Cardiac muscle cell (in vitro differentiated cells and primary cell): ENCODE data around the gene SESN1. TPM values are rescaled to one million over a fixed set of nuclear protein-coding genes. Genes with fewer than 3 reads are reported as not detected.

Experiments used
- DNase-seq, 2 donors: peaks; one replicate each; pipeline versions ENCODE4 v3.0.0 to v3.0.0-alpha.2; 2010 to 2017; ENCODE audit warnings: low read depth in 1 of 2, low spot score in 1 of 2
- H3K27ac ChIP-seq: fragments of 200-600 bp; sonication (generic); 2 replicates; pipeline ENCODE4 v1.5.1; 2016
- H3K27me3 ChIP-seq: fragments of 200-600 bp; sonication (generic); 2 replicates; pipeline ENCODE4 v1.6.0; 2016; ENCODE audit warnings: control low read depth
- H3K36me3 ChIP-seq: fragments of 200-600 bp; sonication (generic); 2 replicates; pipeline ENCODE4 v1.5.1; 2016; ENCODE audit warnings: control low read depth
- H3K4me1 ChIP-seq: fragments of 200-600 bp; sonication (generic); 2 replicates; pipeline ENCODE4 v1.8.1; 2017; ENCODE audit warnings: low read depth, mild to moderate bottlenecking, mixed run types
- H3K4me3 ChIP-seq: fragments of 200-600 bp; sonication (generic); 2 replicates; pipeline ENCODE4 v1.5.1; 2016; ENCODE audit warnings: mild to moderate bottlenecking
- H3K9me3 ChIP-seq: fragments of 200-600 bp; sonication (generic); 2 replicates; pipeline ENCODE4 v1.5.1; 2017; ENCODE audit warnings: low read depth, mild to moderate bottlenecking, control low read depth
- CTCF ChIP-seq: IDR thresholded peaks from 2 replicates; pipeline ENCODE4 v1.5.1; 2012; ENCODE audit warnings: low read depth, mild to moderate bottlenecking, low read length
- polyA plus RNA-seq: library from polyadenylated mRNA; unstranded; fragments of >200 nt; fragmentation: Nextera tagmentation; extraction: Ambion mirVana; gene quantifications from 2 replicates; pipeline ENCODE4 v1.2.1, GENCODE V29; 2016
- total RNA-seq: library from RNA; depleted of rRNA; stranded (reverse); fragments of >200 nt; gene quantifications from 2 replicates; pipeline ENCODE4 v1.2.3, GENCODE V29; 2016

Gene SESN1
- total and polyA plus RNA-seq, 2 experiments from 2014 or later, result 16.4 to 21.5 TPM

GRCh38 chr6:109097661-109098060 is 3.0 kb upstream of the SESN1 start:
- TF ChIP-seq CTCF, result no peak
- no peak overlapping the region for H3K27ac ChIP-seq
- H3K9me3 ChIP-seq, result no peaks in the 10 kb centered on the region
- H3K4me3 ChIP-seq, result no peak overlapping the region
- no peak for DNase-seq
- H3K36me3 ChIP-seq, result peaks cover 3% of the 10 kb centered on the region
- no peaks in the 10 kb centered on the region for H3K27me3 ChIP-seq
- H3K4me1 ChIP-seq, result peaks cover 10% of the 10 kb centered on the region

- TF ChIP-seq CTCF, result no peak
- Histone ChIP-seq H3K27ac (no peak overlapping the region), H3K36me3 (peaks cover 3% of the 10 kb centered on the region)
These were observed 1.6 kb upstream of the SESN1 start for GRCh38 chr6:109096208-109096607.

GRCh38 chr6:109095835-109096084 is 1.1 kb upstream of the SESN1 start:
- no peak for DNase-seq
- H3K36me3 ChIP-seq, result peaks cover 3% of the 10 kb centered on the region
- peak overlapping the region; percentile 67 for H3K4me3 ChIP-seq
- no peak for TF ChIP-seq CTCF
- no peaks in the 10 kb centered on the region for H3K27me3 ChIP-seq
- peak overlapping the region; percentile 98 for H3K27ac ChIP-seq
- no peaks in the 10 kb centered on the region for H3K9me3 ChIP-seq
- peaks cover 12% of the 10 kb centered on the region for H3K4me1 ChIP-seq

More at GRCh38 chr6:109096208-109096607, 1.6 kb upstream of the SESN1 start:
- peaks cover 12% of the 10 kb centered on the region for H3K4me1 ChIP-seq
- H3K27me3 ChIP-seq, result no peaks in the 10 kb centered on the region
- no peaks in the 10 kb centered on the region for H3K9me3 ChIP-seq
- H3K4me3 ChIP-seq, result peak overlapping the region; percentile 67
- no peak for DNase-seq

- TF ChIP-seq CTCF, result no peak
- Histone ChIP-seq H3K9me3 (no peaks in the 10 kb centered on the region), H3K27me3 (no peaks in the 10 kb centered on the region), H3K4me3 (peak within 1 kb of the TSS; percentile 67), H3K36me3 (peaks cover 3% of the 10 kb centered on the region), H3K4me1 (peaks cover 12% of the 10 kb centered on the region), H3K27ac (peak within 1 kb of the TSS; percentile 98)
- DNase-seq, result peak; percentile 97 to 100
These were observed 589 bp upstream of the SESN1 start, which contains the start of gene CEP57L1 for GRCh38 chr6:109095036-109095834. TSS of gene CEP57L1 (plus strand) at chr6:109095507. CDS start at chr6:109145222, 49,715 bp downstream.

- no peaks in the 10 kb centered on the region for H3K27me3 ChIP-seq
- peak overlapping the region; percentile 98 for H3K27ac ChIP-seq
These were observed 772 bp downstream of the SESN1 start for GRCh38 chr6:109093732-109094415.

More at GRCh38 chr6:109093732-109094415, 772 bp downstream of the SESN1 start:
- H3K36me3 ChIP-seq, result no peaks in the 10 kb centered on the region
- H3K9me3 ChIP-seq, result no peaks in the 10 kb centered on the region
- no peak for TF ChIP-seq CTCF
- peaks cover 12% of the 10 kb centered on the region for H3K4me1 ChIP-seq
- peak overlapping the region; percentile 67 for H3K4me3 ChIP-seq
- no peak for DNase-seq
